K562 (cell line): ENCODE results near the gene PYCR2. TPM values are rescaled to one million over a fixed set of nuclear protein-coding genes. Genes with fewer than 3 reads are reported as not detected.

ENCODE experiments used
- CHD7 ChIP-seq: fragments of 200-600 bp; sonication (generic); IDR thresholded peaks from one replicate; pipeline ENCODE4 v1.6.1; 2012; ENCODE audit warnings: mild to moderate bottlenecking, low read depth, low read length, inconsistent platforms
- ELF1 ChIP-seq: fragments of 200-800 bp; sonication (Bioruptor generic); IDR thresholded peaks from 2 replicates; pipeline ENCODE4 v1.6.1; 2016; ENCODE audit warnings: missing genetic modification characterization, missing compliant biosample characterization
- ELF4 ChIP-seq: fragments of 450-650 bp; formaldehyde crosslinking; IDR thresholded peaks from 2 replicates; pipeline ENCODE4 v1.4.0; 2022; ENCODE audit warnings: missing genetic modification characterization
- ETS2 ChIP-seq: IDR thresholded peaks from 2 replicates; pipeline ENCODE4 v1.6.1; 2016; ENCODE audit warnings: borderline replicate concordance, missing genetic modification characterization, mild to moderate bottlenecking, moderate library complexity, missing compliant biosample characterization; ENCODE audit not compliant: poor library complexity, severe bottlenecking
- GTF2A2 ChIP-seq: IDR thresholded peaks from 2 replicates; pipeline ENCODE4 v1.6.1; 2016; ENCODE audit warnings: mild to moderate bottlenecking, missing genetic modification characterization, missing compliant biosample characterization
- MTA1 ChIP-seq: fragments of 450-650 bp; IDR thresholded peaks from 2 replicates; pipeline ENCODE4 v1.6.1; 2017; ENCODE audit warnings: borderline replicate concordance
- NCOA4 ChIP-seq: fragments of 450-650 bp; IDR thresholded peaks from 2 replicates; pipeline ENCODE4 v1.6.1; 2018; ENCODE audit warnings: mild to moderate bottlenecking; ENCODE audit not compliant: partially characterized antibody
- NCOA6 ChIP-seq: fragments of 450-650 bp; IDR thresholded peaks from 2 replicates; pipeline ENCODE4 v1.6.1; 2017; ENCODE audit warnings: mild to moderate bottlenecking
- NRF1 ChIP-seq, 2 experiments: fragments of 450-650 bp; IDR thresholded peaks in 1 of 2; conservative IDR thresholded peaks in 1 of 2; 2 replicates each; pipeline ENCODE4 v1.6.1; 2014; ENCODE audit warnings: mild to moderate bottlenecking in 2 of 2
- RBM34 ChIP-seq: fragments of 200-400 bp; formaldehyde crosslinking; IDR thresholded peaks from 2 replicates; pipeline ENCODE4 v1.6.1; 2018; ENCODE audit warnings: low read length, borderline replicate concordance; ENCODE audit not compliant: insufficient read depth
- RCOR1 ChIP-seq, 2 experiments: IDR thresholded peaks; 2 replicates each; pipeline ENCODE4 v1.6.1; 2012; ENCODE audit warnings: low read depth in 2 of 2, low read length in 2 of 2, borderline replicate concordance in 1 of 2, improper control_type of control experiment in 1 of 2
- RFX5 ChIP-seq: IDR thresholded peaks from 2 replicates; pipeline ENCODE4 v1.6.1; 2011; ENCODE audit warnings: low read depth, mild to moderate bottlenecking, improper control_type of control experiment, low read length
- SNRNP70 ChIP-seq: fragments of 200-400 bp; formaldehyde crosslinking; optimal IDR thresholded peaks from 2 replicates; pipeline ENCODE3; 2017; ENCODE audit warnings: low read depth, low read length
- U2AF1 ChIP-seq: fragments of 200-400 bp; formaldehyde crosslinking; optimal IDR thresholded peaks from 2 replicates; pipeline ENCODE3; 2017; ENCODE audit warnings: mild to moderate bottlenecking, low read depth, low read length, moderate library complexity
- XRCC5 ChIP-seq: fragments of 200-400 bp; formaldehyde crosslinking; IDR thresholded peaks from 2 replicates; pipeline ENCODE4 v1.6.1; 2017; ENCODE audit warnings: low read depth, mild to moderate bottlenecking, low read length
- ZKSCAN1 ChIP-seq: fragments of 150-350 bp; IDR thresholded peaks from 2 replicates; pipeline ENCODE4 v1.6.1; 2016; ENCODE audit warnings: low read depth, low read length
- ZNF174 ChIP-seq: fragments of 250-450 bp; sonication (Bioruptor Pico); IDR thresholded peaks from 2 replicates; pipeline ENCODE4 v1.4.0; 2020; ENCODE audit warnings: mild to moderate bottlenecking
- ZNF263 ChIP-seq: sonication (generic); formaldehyde crosslinking; IDR thresholded peaks from 2 replicates; pipeline ENCODE4 v1.8.0; 2022; ENCODE audit warnings: mild to moderate bottlenecking, missing genetic modification reagents, borderline replicate concordance
- polyA plus RNA-seq, 8 experiments: library from polyadenylated mRNA; depleted of rRNA in 4 of 8; stranded (reverse) in 5 of 8; unstranded in 3 of 8; fragments of >200 nt; fragmentation: Nextera tagmentation in 2 of 8; fragmentation: Illumina TruSeq in 1 of 8; extraction: Ambion mirVana in 2 of 8; extraction: Trizol in 1 of 8; gene quantifications; 2 replicates each; pipeline versions ENCODE4 v1.2.1 to v1.2.3, GENCODE V29; 2011 to 2014; ENCODE audit warnings: inconsistent platforms in 1 of 8, missing spikeins in 1 of 8
- total RNA-seq, 7 experiments: library from RNA; depleted of rRNA in 6 of 7; stranded (reverse); fragments of >200 nt in 6 of 7; fragmentation: Illumina TruSeq in 2 of 7; extraction: Trizol in 2 of 7; gene quantifications; 2 replicates each; pipeline versions ENCODE4 v1.2.1 to v1.2.3, GENCODE V29; 2011 to 2021; ENCODE audit warnings: low replicate concordance in 1 of 7

PYCR2 gene
- total and polyA plus RNA-seq, 9 of the 15 experiments (the other 6 are each of a cell fraction or from before 2014, with no cell fraction given): 5.5 to 219 (median 127) TPM

GRCh38 chr1:225881959-225882693 lies 41.9 kb downstream of the PYCR2 start, which contains the start of gene TMEM63A (continued):
- TF ChIP-seq CHD7 (no peak), RCOR1 (IDR thresholded peaks at IDR 0.05; ENCODE audit: borderline replicate concordance in 1 of 2, low read depth in 2 of 2, low read length in 2 of 2) (0 out of 4 replicates have a peak, but pooled peaks of 1 of the 2 experiments have one; percentile 16), ZKSCAN1 (peak; percentile 40; the same call in 1 of the 2 replicates), RFX5 (no peak), XRCC5 (no peak), U2AF1 (no peak), SNRNP70 (no peak), ETS2 (tag) (no peak), ZNF174 (CRISPR knock-in tag) (no peak), NRF1 (conservative IDR thresholded peaks at IDR 0.05 in 1 of 2, IDR thresholded peaks at IDR 0.05 in 1 of 2) (peak; percentile 99), ELF1 (tag) (no peak), NCOA4 (no peak), GTF2A2 (tag) (no peak), NCOA6 (no peak), ZNF263 (CRISPR knock-in tag) (peak; percentile 83), RBM34 (0 out of 2 replicates have a peak, but pooled peaks have one; percentile 37), ELF4 (CRISPR knock-in tag) (0 out of 2 replicates have a peak, but pooled peaks have one; percentile 39), MTA1 (no peak)
